Suprapubic skin (tissue), 4 donors: ENCODE measurements around the gene ABHD1.
"Not testable (repeated sequence)": the region's sequence is repeated elsewhere in the genome, so short reads cannot be mapped to it uniquely, and the experiment has no call there.

Experiments used
- EP300 ChIP-seq: sonication (generic); formaldehyde crosslinking; IDR thresholded peaks from one replicate; pipeline ENCODE4 v1.6.1; 2017; ENCODE audit warnings: antibody characterized with exemption
- POLR2A ChIP-seq, 2 donors: fragments of 450-650 bp; IDR thresholded peaks; one replicate each; pipeline ENCODE4 v1.6.1; 2017; ENCODE audit warnings: antibody characterized with exemption in 2 of 2, mild to moderate bottlenecking in 2 of 2, moderate library complexity in 2 of 2
- POLR2AphosphoS5 ChIP-seq, 3 donors: sonication (generic); formaldehyde crosslinking; IDR thresholded peaks; one replicate each; pipeline ENCODE4 v1.6.1; 2017; ENCODE audit warnings: antibody characterized with exemption in 3 of 3
- TF ChIP-seq, protein P1 (sequence below), 2 donors: fragments of 200-600 bp in 1 of 2; fragments of 450-650 bp in 1 of 2; sonication (generic) in 1 of 2; IDR thresholded peaks; one replicate each; pipeline ENCODE4 v1.5.1; 2016 to 2019; ENCODE audit warnings: antibody characterized with exemption in 2 of 2, mild to moderate bottlenecking in 1 of 2, moderate library complexity in 1 of 2

DNA sequence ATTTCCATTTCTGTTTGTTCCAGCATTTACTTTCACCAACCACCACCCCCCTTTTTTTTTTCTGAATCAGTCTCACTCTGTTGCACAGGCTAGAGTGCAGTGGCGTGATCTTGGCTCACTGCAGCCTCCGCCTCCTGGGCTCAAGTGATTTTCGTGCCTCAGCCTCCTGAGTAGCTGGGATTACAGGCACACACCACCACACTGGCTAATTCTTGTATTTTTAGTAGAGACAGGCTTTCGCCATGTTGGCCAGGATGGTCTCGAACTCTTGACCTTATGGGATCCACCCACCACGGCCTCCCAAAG is 48.1 kb upstream of the ABHD1 start:
- TF ChIP-seq POLR2AphosphoS5 (IDR thresholded peaks at IDR 0.05); EP300; POLR2A (IDR thresholded peaks at IDR 0.05): not testable (repeated sequence)
- TF ChIP-seq, protein P1, sequence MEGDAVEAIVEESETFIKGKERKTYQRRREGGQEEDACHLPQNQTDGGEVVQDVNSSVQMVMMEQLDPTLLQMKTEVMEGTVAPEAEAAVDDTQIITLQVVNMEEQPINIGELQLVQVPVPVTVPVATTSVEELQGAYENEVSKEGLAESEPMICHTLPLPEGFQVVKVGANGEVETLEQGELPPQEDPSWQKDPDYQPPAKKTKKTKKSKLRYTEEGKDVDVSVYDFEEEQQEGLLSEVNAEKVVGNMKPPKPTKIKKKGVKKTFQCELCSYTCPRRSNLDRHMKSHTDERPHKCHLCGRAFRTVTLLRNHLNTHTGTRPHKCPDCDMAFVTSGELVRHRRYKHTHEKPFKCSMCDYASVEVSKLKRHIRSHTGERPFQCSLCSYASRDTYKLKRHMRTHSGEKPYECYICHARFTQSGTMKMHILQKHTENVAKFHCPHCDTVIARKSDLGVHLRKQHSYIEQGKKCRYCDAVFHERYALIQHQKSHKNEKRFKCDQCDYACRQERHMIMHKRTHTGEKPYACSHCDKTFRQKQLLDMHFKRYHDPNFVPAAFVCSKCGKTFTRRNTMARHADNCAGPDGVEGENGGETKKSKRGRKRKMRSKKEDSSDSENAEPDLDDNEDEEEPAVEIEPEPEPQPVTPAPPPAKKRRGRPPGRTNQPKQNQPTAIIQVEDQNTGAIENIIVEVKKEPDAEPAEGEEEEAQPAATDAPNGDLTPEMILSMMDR (IDR thresholded peaks at IDR 0.05) = not testable (repeated sequence)
